ENCODE data around the gene DAPK2.

The DAPK2 gene

GRCh38 chr15:63953524-63953923 is 92.8 kb downstream of the DAPK2 start:
- H3K9me3 ChIP-seq (ENCODE audit: severe bottlenecking), result no peaks in the 10 kb centered on the region
- H3K27ac ChIP-seq, result no peak overlapping the region
- no peak overlapping the region for H3K4me3 ChIP-seq (ENCODE audit: low read depth, low read length)
- no peaks in the 10 kb centered on the region for H3K27me3 ChIP-seq (ENCODE audit: insufficient read depth, low read depth, severe bottlenecking)
- H3K36me3 ChIP-seq, result no peaks in the 10 kb centered on the region
- TF ChIP-seq CTCF (IDR thresholded peaks at IDR 0.05; ENCODE audit: low read depth, low read length), result no peak
- DNase-seq, result no peak

- H3K36me3 ChIP-seq, result no peaks in the 10 kb centered on the region
- H3K4me3 ChIP-seq (ENCODE audit: low read depth, low read length), result no peak overlapping the region
- no peaks in the 10 kb centered on the region for H3K9me3 ChIP-seq (ENCODE audit: severe bottlenecking)
- no peak overlapping the region for H3K27ac ChIP-seq
- no peaks in the 10 kb centered on the region for H3K27me3 ChIP-seq (ENCODE audit: insufficient read depth, low read depth, severe bottlenecking)
- TF ChIP-seq CTCF (IDR thresholded peaks at IDR 0.05; ENCODE audit: low read depth, low read length), result no peak
- no peak for DNase-seq
These were observed 95.3 kb downstream of the DAPK2 start for GRCh38 chr15:63950911-63951481.

GRCh38 chr15:63948971-63949370 is 97.3 kb downstream of the DAPK2 start:
- no peaks in the 10 kb centered on the region for H3K27me3 ChIP-seq (ENCODE audit: insufficient read depth, low read depth, severe bottlenecking)
- no peak for DNase-seq
- no peak overlapping the region for H3K4me3 ChIP-seq (ENCODE audit: low read depth, low read length)

GRCh38 chr15:63948436-63948835 is 97.8 kb downstream of the DAPK2 start:
- H3K36me3 ChIP-seq, result no peaks in the 10 kb centered on the region
- H3K4me3 ChIP-seq (ENCODE audit: low read depth, low read length), result no peak overlapping the region
- no peak for DNase-seq
- H3K27ac ChIP-seq, result no peak overlapping the region
- no peaks in the 10 kb centered on the region for H3K9me3 ChIP-seq (ENCODE audit: severe bottlenecking)
- no peak for TF ChIP-seq CTCF (IDR thresholded peaks at IDR 0.05; ENCODE audit: low read depth, low read length)
- H3K27me3 ChIP-seq (ENCODE audit: insufficient read depth, low read depth, severe bottlenecking), result no peaks in the 10 kb centered on the region

More at GRCh38 chr15:63948971-63949370, 97.3 kb downstream of the DAPK2 start:
- Histone ChIP-seq H3K27ac (no peak overlapping the region), H3K36me3 (no peaks in the 10 kb centered on the region), H3K9me3 (ENCODE audit: severe bottlenecking) (no peaks in the 10 kb centered on the region)
- TF ChIP-seq CTCF (IDR thresholded peaks at IDR 0.05; ENCODE audit: low read depth, low read length), result no peak

- H3K4me3 ChIP-seq (ENCODE audit: low read depth, low read length), result no peak overlapping the region
- no peaks in the 10 kb centered on the region for H3K36me3 ChIP-seq
- H3K9me3 ChIP-seq (ENCODE audit: severe bottlenecking), result no peaks in the 10 kb centered on the region
- H3K27ac ChIP-seq, result no peak overlapping the region
- TF ChIP-seq CTCF (IDR thresholded peaks at IDR 0.05; ENCODE audit: low read depth, low read length), result no peak
- no peak for DNase-seq
- no peaks in the 10 kb centered on the region for H3K27me3 ChIP-seq (ENCODE audit: insufficient read depth, low read depth, severe bottlenecking)
These were observed 99.1 kb downstream of the DAPK2 start for GRCh38 chr15:63947228-63947627.

- Histone ChIP-seq H3K4me3 (ENCODE audit: low read depth, low read length) (no peak overlapping the region), H3K36me3 (no peaks in the 10 kb centered on the region), H3K27ac (no peak overlapping the region), H3K27me3 (ENCODE audit: insufficient read depth, low read depth, severe bottlenecking) (no peaks in the 10 kb centered on the region), H3K9me3 (ENCODE audit: severe bottlenecking) (no peaks in the 10 kb centered on the region)
- no peak for TF ChIP-seq CTCF (IDR thresholded peaks at IDR 0.05; ENCODE audit: low read depth, low read length)
- no peak for DNase-seq
These were observed 99.7 kb downstream of the DAPK2 start for GRCh38 chr15:63946524-63947065.

All from WERI-Rb-1 (cell line).